ENCODE data around the gene BCL7B.
A peak's percentile ranks its signal among the peaks of the same experiment; 100 is the strongest.
"Not testable (repeated sequence)": the region's sequence is repeated elsewhere in the genome, so short reads cannot be mapped to it uniquely, and the experiment has no call there.

Gene BCL7B

GRCh38 chr7:73570977-73571376 lies 13.5 kb upstream of the BCL7B start:
- no peak for DNase-seq

DNA sequence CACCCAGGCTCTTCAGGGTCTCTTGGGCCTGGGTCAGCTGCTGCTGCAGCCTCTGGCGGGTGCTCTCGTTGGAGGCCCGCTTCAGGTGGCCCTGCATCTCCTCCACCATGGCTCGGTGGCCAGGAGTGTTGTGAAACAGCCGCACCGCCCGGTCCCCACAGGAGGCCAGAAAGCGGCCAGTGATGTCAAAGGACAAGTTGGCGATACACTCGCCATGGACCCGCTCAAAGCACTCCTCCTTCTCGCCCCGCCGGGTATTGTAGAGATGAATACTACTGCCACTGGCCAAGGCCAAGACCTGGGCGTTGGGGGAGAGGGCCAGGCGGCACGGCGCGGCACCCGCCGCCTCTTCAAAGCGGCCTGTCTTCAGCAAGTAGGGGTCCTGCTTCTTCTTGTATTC lies 13.0 kb upstream of the BCL7B start:
- no peak for DNase-seq

GRCh38 chr7:73569042-73569608 lies 11.6 kb upstream of the BCL7B start:
- DNase-seq: no peak

- no peak for DNase-seq
Observed at GRCh38 chr7:73567846-73568685, 10.6 kb upstream of the BCL7B start.

GRCh38 chr7:73567140-73567539 lies 9.7 kb upstream of the BCL7B start:
- DNase-seq: no peak

DNA sequence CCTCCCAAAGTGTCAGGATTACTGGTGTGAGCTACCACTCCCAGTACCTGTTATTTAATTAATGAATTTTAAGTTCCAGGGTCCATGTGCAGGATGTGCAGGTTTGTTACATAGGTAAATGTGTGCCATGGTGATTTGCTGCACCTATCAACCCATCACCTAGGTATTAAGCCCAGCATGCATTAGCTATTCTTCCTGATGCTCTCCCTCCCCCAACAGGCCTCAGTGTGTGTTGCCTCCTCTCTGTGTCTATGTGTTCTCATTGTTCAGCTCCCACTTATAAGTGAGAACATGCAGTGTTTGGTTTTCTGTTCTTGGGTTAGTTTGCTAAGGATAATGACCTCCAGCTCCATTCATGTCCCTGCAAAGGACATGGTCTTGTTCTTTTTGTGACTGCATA lies 8.9 kb upstream of the BCL7B start:
- DNase-seq: not testable (repeated sequence)

DNA sequence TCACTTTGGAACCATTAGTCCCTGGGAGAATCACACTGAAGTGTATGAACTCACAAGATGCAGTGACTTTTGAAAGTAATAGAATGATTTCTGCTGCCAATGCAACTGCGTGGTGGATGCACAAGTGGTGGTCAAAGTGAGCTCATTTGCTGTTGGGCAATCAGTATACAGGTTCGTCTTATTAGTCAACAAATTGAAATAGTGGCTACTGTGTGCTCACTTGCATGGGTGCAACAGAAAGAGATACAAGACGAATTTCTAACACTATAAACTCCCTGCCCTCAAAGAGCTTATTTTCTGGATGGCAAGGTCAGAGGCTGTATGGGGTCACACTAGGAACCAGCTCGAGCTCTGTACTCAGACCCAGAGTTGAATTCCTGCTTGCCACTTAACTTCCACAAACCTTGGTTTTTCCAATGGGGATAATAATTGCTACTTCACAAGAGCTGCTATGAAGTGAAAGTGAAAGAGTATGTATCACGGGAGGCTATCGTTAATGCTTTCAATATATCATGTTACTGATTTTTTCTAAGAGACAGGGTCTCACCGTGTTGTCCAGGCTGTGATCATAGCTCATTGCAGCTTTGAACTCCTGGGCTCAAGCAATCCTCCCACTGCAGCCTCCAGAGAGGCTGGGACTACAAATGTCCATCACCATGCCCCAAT lies 8.3 kb upstream of the BCL7B start:
- DNase-seq: no peak

GRCh38 chr7:73560109-73560835 lies 2.8 kb upstream of the BCL7B start:
- DNase-seq: no peak

DNA sequence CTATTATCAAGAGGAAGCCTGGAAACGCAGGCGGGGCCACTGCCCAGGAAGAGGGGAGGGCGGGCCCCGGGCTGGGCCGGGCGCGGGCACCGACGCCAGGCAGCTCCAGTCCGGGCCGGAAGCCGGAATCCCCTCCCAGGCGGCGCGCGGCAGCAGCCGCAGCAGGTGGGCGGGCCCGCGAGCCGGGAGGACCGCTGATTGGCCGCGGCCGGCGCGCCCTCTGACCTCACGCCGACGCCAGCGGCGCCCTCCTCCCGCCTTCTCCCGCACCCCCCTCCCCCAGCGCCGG lies 438 bp downstream of the BCL7B start:
- peak; percentile 72 for DNase-seq

GRCh38 chr7:73556208-73557107 lies 1.0 kb downstream of the BCL7B start:
- no peak for DNase-seq

DNA sequence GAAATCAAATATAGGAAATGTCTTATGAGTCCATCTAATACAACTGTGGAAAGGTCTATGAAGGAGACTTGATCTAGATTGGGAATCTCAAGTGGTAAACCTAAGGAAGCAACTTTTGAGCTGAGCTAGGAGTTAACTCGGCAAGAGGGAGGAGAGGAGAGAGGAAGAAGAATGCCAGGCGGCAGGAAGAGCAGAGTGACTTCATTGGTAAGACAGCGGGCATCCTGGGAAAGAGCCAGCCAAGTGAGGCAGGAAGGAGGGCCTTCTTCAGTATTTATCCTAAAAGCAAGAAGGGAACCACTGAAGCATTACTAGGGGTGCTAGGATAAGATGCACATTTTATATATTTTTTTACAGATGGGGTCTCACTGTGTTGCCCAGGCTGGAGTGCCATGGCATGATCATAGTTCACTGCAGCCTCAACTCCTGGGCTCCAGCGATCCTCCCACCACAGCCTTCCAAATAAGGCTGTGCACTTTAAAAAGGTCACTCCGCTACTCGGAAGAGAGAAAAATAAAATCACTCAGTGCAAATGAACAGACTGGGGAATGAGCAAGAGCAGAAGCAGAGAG lies 2.0 kb downstream of the BCL7B start:
- no peak for DNase-seq

DNA sequence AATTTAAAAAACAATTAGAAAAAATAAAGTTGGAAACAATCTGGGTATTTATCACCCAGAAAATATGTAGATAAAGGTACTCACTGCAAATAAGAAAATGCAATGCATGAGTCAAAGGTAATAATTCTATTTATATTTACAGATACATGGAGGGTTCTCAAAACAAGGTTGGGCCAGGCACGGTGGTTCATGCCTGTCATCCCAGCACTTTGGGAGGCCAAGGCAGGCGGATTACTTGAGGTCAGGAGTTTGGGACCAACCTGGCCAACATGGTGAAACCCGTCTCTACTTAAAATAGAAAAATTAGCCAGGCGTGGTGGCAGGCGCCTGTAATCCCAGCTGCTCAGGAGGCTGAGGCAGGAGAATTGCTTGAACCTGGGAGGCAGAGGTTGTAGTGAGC lies 7.4 kb downstream of the BCL7B start:
- not testable (repeated sequence) for DNase-seq

DNA sequence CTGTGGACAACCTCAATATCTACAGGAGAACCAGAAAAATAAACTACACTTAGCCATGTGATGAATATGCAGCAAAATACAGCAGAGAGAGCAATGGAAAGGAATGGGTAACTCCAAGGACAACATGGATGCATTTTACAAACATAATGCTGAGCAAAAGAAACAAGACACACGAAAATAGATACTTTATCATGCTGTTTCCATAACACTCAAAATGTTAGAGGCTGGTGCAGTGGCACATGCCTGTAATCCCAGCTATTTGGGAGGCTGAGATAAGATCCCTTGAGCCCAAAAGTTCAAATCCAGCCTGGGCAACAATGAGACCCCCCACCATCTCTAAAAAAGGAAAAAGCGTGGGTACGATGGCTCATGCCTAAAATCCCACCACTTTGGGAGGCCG lies 8.3 kb downstream of the BCL7B start:
- no peak for DNase-seq

- no peak for DNase-seq
Observed at GRCh38 chr7:73547841-73548240, 9.6 kb downstream of the BCL7B start.

GRCh38 chr7:73544678-73545077 lies 12.8 kb downstream of the BCL7B start:
- DNase-seq: no peak

DNA sequence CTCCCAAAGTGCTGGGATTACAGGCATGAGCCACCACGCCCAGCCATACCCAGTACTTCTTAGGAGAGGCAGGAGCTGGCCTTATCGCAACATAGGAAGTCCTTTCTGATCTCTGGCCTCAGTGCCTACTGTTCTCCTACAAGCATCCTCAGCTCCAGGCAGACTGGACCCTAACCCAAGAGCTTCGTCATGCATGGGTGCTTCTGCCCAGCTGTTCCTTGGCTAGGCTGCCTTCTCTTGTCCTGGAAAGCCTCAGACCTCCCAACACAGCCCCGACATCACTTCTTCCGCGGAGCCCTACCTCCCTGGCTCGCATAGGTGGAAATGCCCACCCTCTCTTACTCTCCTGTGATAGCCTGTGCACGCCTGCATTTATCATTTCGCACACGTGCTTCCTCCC lies 15.8 kb downstream of the BCL7B start:
- no peak for DNase-seq

DNA sequence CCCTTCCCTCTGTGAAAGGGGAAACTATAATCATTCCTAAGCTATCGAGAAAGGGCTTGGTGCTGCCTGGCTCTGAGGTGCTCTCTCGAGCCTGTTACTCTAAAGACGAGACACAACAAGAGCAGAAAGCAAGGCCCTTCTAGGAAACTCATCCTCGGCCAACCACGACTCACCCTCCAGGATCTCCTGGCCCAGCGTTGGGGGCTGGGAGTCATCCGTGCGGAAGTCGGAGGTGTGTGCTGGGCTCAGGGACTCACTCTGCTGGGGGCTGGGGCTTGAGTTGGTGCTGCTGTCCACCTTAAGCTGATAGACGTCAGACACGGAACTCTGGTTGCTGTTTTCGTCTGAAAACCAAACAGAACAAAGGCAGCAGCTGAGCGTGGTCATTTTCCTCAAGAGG lies 17.8 kb downstream of the BCL7B start:
- no peak for DNase-seq

DNA sequence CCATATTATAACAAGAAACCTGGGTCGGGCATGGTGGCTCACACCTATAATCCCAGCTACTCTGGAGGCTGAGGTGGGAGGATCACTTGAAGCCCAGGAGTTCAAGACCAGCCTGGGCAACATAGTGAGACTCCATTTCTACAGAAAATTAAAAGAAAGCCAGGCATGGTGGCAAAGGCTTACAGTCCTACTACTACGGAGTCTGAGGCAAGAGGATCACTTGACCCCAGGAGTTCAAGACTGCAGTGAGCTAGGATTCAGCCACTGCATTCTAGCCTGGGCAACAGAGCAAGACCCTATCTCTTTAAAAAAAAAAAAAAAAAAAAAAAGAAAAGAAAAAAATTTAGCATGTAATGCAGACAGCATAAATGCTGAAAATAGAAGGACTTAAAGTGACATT lies 19.0 kb downstream of the BCL7B start:
- not testable (repeated sequence) for DNase-seq

DNA sequence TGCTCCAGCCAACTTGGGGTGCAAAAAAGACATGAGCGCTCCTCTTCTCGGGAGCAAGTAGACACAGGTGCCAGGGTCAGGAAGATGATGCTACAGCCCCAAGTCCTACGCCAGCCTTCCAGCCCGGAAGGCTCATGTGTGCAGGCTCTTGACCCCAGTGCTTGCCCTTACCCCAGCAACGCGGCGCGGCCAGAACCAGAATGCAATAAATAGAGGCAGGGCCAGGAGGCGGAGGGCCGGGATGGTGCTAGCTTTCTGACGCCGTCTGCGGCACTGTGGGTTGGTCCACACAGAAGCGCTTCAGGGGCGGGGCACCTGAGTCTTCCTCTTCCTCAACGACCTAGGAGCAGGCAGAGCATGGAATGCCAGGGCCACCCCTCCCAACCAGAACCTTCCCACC lies 20.4 kb downstream of the BCL7B start:
- no peak for DNase-seq

DNA sequence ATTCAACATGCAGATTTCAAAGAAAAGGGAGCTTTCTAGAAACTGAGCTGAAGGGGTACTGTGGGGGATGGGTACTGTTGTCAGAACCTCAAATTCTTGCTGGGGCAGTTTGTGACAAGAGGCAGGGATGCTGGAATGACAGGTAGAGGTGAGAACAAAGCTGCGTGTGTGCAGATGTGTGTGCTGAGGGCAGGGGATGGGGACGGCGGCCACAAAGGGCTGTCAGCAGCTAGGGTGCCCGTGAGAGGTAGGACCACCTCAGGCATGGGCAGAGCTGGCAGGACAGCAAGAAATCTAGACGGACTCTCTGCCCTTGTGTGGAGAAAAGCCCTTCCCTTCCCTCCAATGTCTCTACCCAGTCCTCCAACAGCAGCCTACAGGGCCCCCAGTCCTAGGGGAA lies 21.0 kb downstream of the BCL7B start:
- no peak for DNase-seq

GRCh38 chr7:73535918-73536317 lies 21.6 kb downstream of the BCL7B start:
- not testable (repeated sequence) for DNase-seq

DNA sequence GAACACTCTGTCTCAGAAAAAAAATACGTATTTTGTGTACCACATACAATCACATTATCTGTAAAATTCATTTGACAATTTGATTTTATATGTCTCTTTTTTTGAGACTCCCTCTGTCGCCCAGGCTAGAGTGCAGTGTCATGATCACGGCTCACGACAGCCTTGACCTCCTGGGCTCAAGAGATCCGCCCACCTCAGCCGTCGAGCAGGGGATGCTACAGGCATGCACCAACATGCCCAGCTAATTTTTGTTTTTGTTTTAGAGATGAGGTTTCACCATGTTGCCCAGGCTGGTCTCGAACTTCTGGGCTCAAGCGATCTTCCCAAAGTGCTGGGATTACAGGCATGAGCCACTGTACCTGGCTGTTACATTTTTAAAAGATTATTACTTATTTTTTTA lies 23.7 kb downstream of the BCL7B start:
- DNase-seq: no peak
